Endothelial cell of umbilical vein (primary cell): ENCODE data around the gene MCTP1. TPM values are rescaled to one million over a fixed set of nuclear protein-coding genes. Genes with fewer than 3 reads are reported as not detected.

Experiments
- BruUV-seq: library from RNA; stranded (reverse); fragments of 400-500 nt; replicated peaks from 2 replicates; lab custom pipeline; 2021; lab: Mats Ljungman, UMichigan
- CTCF ChIA-PET: fragments of 300-600, 350-600 bp; sonication (Branson Sonifier 250); formaldehyde crosslinking; loops from one replicate; lab custom pipeline; 2021; ENCODE audit warnings: antibody characterized with exemption, inconsistent platforms; lab: Charles Lee
- POLR2A ChIA-PET: fragments of 300-600, 350-600 bp; sonication (Branson Sonifier 250); formaldehyde crosslinking; loops from one replicate; lab custom pipeline; 2021; ENCODE audit warnings: antibody characterized with exemption, inconsistent platforms; lab: Charles Lee
- DNase-seq: peaks from one replicate; pipeline ENCODE4 v3.0.0-alpha.2; 2011; ENCODE audit warnings: low read depth, low spot score
- FAIRE-seq: peaks from 2 replicates; lab custom pipeline; 2011; peaks lifted over from hg19 to GRCh38; lab: Jason Lieb, UNC
- H2AFZ ChIP-seq: 2 replicates; pipeline ENCODE4 v1.6.0; 2012; ENCODE audit warnings: low read depth, low read length, control low read depth, inconsistent platforms
- H3K27ac ChIP-seq: 2 replicates; pipeline ENCODE4 v1.5.1; 2011; ENCODE audit warnings: low read depth, mild to moderate bottlenecking, control low read depth, low read length, moderate library complexity; ENCODE audit not compliant: insufficient read depth
- H3K27me3 ChIP-seq, 2 experiments: 2 replicates each; pipeline versions ENCODE4 v1.6.0 to v1.6.1; 2011; ENCODE audit warnings: low read length in 2 of 2, mixed read lengths in 1 of 2; ENCODE audit not compliant: control insufficient read depth in 2 of 2, insufficient read depth in 2 of 2
- H3K36me3 ChIP-seq, 2 experiments: 2 replicates in 1 of 2; 3 replicates in 1 of 2; pipeline ENCODE4 v1.5.1; 2011; ENCODE audit warnings: low read length in 2 of 2, mild to moderate bottlenecking in 1 of 2, moderate library complexity in 1 of 2; ENCODE audit not compliant: control insufficient read depth in 2 of 2, insufficient read depth in 2 of 2; ENCODE audit errors: extremely low read depth in 1 of 2
- H3K4me1 ChIP-seq: 3 replicates; pipeline ENCODE4 v1.5.1; 2011; ENCODE audit warnings: mild to moderate bottlenecking, low read length; ENCODE audit not compliant: control insufficient read depth, insufficient read depth; ENCODE audit errors: extremely low read depth
- H3K4me2 ChIP-seq: 2 replicates; pipeline ENCODE4 v1.6.1; 2011; ENCODE audit warnings: low read length, control low read depth, mixed read lengths; ENCODE audit not compliant: insufficient read depth
- H3K4me3 ChIP-seq, 3 experiments: fragments of 200-600 bp in 1 of 3; sonication (generic), shearing (Covaris generic) in 1 of 3; replicated peaks in 1 of 3; 2 replicates each; pipeline ENCODE4 v1.5.1; 2011 to 2016; ENCODE audit warnings: control low read depth in 3 of 3, low read length in 3 of 3, mild to moderate bottlenecking in 2 of 3, inconsistent platforms in 1 of 3, low read depth in 1 of 3, moderate library complexity in 1 of 3; ENCODE audit not compliant: insufficient read depth in 1 of 3
- H3K79me2 ChIP-seq: 2 replicates; pipeline ENCODE4 v1.6.0; 2012; ENCODE audit warnings: low read length, inconsistent platforms; ENCODE audit not compliant: control insufficient read depth, insufficient read depth
- H3K9ac ChIP-seq: replicated peaks from 2 replicates; pipeline ENCODE3; 2011; ENCODE audit warnings: low read length, control low read depth; ENCODE audit not compliant: insufficient read depth; ENCODE audit errors: extremely low read depth
- H3K9me1 ChIP-seq: replicated peaks from 3 replicates; pipeline ENCODE4 v1.6.0; 2011; ENCODE audit warnings: mild to moderate bottlenecking, low read length; ENCODE audit not compliant: control insufficient read depth, insufficient read depth; ENCODE audit errors: extremely low read depth
- H3K9me3 ChIP-seq: replicated peaks from 2 replicates; pipeline ENCODE4 v1.5.1; 2012; ENCODE audit warnings: low read length, inconsistent platforms; ENCODE audit not compliant: control insufficient read depth, insufficient read depth
- H4K20me1 ChIP-seq: replicated peaks from 2 replicates; pipeline ENCODE3; 2011; ENCODE audit warnings: mild to moderate bottlenecking, low read length; ENCODE audit not compliant: control insufficient read depth, insufficient read depth; ENCODE audit errors: extremely low read depth
- FOS ChIP-seq: IDR thresholded peaks from 2 replicates; pipeline ENCODE4 v1.6.1; 2011; ENCODE audit warnings: mild to moderate bottlenecking, low read length, moderate library complexity, borderline replicate concordance; ENCODE audit not compliant: insufficient read depth
- MYC ChIP-seq: IDR thresholded peaks from one replicate; pipeline ENCODE4 v1.6.1; 2011; ENCODE audit warnings: mild to moderate bottlenecking, low read depth, low read length
- POLR2AphosphoS5 ChIP-seq: IDR thresholded peaks from 2 replicates; pipeline ENCODE4 v1.6.1; 2012; ENCODE audit warnings: low read depth, mild to moderate bottlenecking, control low read depth, low read length, moderate library complexity; ENCODE audit not compliant: insufficient read depth
- dilution Hi-C: fragments of 300-500 bp; cut with MboI; formaldehyde crosslinking; loops from one replicate; pipeline ENCODE4 v1.15.0; 2019; ENCODE audit warnings: low sequenced_read_pairs; ENCODE audit not compliant: extremely low pct_ligation_motif_present
- intact Hi-C: fragments of 100-400 bp; cut with micrococcal nuclease; formaldehyde crosslinking; loops from one replicate; pipeline ENCODE4 v1.10.0; 2022
- polyA plus RNA-seq, 4 experiments: library from polyadenylated mRNA; depleted of rRNA in 3 of 4; stranded (reverse) in 3 of 4; unstranded in 1 of 4; fragments of >200 nt; gene quantifications; 2 replicates each; pipeline versions ENCODE4 v1.2.1 to v1.2.3, GENCODE V29; 2011 to 2012; ENCODE audit warnings: missing spikeins in 1 of 4
- total RNA-seq: library from RNA; stranded (reverse); gene quantifications from 2 replicates; pipeline ENCODE4 v1.2.3, GENCODE V29; 2021
- TF ChIP-seq, protein P1 (sequence below), 2 donors: IDR thresholded peaks; 1 replicate in 1 of 2; 2 replicates in 1 of 2; pipeline ENCODE4 v1.5.1; 2011; ENCODE audit warnings: low read length in 2 of 2, mild to moderate bottlenecking in 2 of 2, moderate library complexity in 2 of 2, control low read depth in 1 of 2, inconsistent platforms in 1 of 2, low read depth in 1 of 2; ENCODE audit not compliant: insufficient read depth in 1 of 2; ENCODE audit errors: extremely low read depth in 1 of 2
- TF ChIP-seq, protein P2 (sequence below): IDR thresholded peaks from 2 replicates; pipeline ENCODE4 v1.6.1; 2011; ENCODE audit not compliant: insufficient read depth, insufficient read length

Gene MCTP1
- total and polyA plus RNA-seq, 2 donors (not counting 3 experiments of a cell fraction or from before 2014, with no cell fraction given), result 79.3 to 203 TPM

DNA sequence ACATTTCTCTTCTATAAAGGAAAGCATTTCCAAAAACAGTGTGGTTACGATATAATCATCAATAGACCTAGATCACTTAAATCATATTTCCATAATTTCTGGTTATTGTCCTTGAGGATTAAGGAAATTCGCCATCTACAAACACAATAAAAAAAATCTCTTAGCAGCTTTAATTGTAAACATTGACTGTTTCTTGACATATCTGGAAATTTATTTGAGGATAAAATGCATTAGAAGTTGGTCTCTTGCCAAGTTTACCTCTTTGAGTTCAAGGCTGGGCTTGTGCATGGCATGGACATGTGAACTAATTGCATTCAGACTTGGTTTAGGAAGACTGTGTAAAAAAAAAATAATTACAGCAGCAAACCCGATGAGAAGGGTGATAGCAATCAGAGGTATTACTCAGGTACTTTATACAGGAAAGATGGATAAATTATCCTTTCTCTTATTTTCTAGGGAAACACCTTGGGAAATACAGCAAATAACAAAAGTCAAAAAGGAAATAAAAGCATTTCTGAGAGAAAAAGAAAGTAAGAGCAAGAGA is 428.6 kb downstream of the MCTP1 start:
- Histone ChIP-seq H3K79me2 (no peaks in the 10 kb centered on the region), H3K4me3 (no peak overlapping the region), H3K36me3 (peaks cover 7 to 16% of the 10 kb centered on the region in 2 experiments), H3K4me1 (no peaks in the 10 kb centered on the region), H2AFZ (no peak overlapping the region), H3K27ac (no peak overlapping the region), H3K9ac (no peak overlapping the region), H3K27me3 (no peaks in the 10 kb centered on the region), H3K9me3 (no peaks in the 10 kb centered on the region), H4K20me1 (peaks cover 2% of the 10 kb centered on the region), H3K9me1 (no peaks in the 10 kb centered on the region), H3K4me2 (no peak overlapping the region)
- dilution Hi-C loops, result no loop called here
- no TSS peak for BruUV-seq
- POLR2A ChIA-PET, result no interaction called here
- DNase-seq, result no peak
- TF ChIP-seq MYC (no peak), FOS (no peak), POLR2AphosphoS5 (no peak)
- TF ChIP-seq, protein P1, sequence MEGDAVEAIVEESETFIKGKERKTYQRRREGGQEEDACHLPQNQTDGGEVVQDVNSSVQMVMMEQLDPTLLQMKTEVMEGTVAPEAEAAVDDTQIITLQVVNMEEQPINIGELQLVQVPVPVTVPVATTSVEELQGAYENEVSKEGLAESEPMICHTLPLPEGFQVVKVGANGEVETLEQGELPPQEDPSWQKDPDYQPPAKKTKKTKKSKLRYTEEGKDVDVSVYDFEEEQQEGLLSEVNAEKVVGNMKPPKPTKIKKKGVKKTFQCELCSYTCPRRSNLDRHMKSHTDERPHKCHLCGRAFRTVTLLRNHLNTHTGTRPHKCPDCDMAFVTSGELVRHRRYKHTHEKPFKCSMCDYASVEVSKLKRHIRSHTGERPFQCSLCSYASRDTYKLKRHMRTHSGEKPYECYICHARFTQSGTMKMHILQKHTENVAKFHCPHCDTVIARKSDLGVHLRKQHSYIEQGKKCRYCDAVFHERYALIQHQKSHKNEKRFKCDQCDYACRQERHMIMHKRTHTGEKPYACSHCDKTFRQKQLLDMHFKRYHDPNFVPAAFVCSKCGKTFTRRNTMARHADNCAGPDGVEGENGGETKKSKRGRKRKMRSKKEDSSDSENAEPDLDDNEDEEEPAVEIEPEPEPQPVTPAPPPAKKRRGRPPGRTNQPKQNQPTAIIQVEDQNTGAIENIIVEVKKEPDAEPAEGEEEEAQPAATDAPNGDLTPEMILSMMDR (IDR thresholded peaks at IDR 0.05; ENCODE audit: extremely low read depth in 1 of 2, insufficient read depth in 1 of 2, low read depth in 1 of 2, low read length in 2 of 2), result no peak
- TF ChIP-seq, protein P2, sequence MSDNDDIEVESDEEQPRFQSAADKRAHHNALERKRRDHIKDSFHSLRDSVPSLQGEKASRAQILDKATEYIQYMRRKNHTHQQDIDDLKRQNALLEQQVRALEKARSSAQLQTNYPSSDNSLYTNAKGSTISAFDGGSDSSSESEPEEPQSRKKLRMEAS, result no peak
- intact Hi-C loops, result loop anchor here (10.0 kb wide), 1 partner anchor 332 kb away; no protein-coding TSS in a partner anchor
- CTCF ChIA-PET, result interaction anchor here (2.0 kb wide), 1 partner anchor 11 kb away, joined by 4 read pairs; no protein-coding TSS in a partner anchor
- no peak for FAIRE-seq
